Measurements from ENCODE around the gene RANBP3.

The RANBP3 gene

DNA sequence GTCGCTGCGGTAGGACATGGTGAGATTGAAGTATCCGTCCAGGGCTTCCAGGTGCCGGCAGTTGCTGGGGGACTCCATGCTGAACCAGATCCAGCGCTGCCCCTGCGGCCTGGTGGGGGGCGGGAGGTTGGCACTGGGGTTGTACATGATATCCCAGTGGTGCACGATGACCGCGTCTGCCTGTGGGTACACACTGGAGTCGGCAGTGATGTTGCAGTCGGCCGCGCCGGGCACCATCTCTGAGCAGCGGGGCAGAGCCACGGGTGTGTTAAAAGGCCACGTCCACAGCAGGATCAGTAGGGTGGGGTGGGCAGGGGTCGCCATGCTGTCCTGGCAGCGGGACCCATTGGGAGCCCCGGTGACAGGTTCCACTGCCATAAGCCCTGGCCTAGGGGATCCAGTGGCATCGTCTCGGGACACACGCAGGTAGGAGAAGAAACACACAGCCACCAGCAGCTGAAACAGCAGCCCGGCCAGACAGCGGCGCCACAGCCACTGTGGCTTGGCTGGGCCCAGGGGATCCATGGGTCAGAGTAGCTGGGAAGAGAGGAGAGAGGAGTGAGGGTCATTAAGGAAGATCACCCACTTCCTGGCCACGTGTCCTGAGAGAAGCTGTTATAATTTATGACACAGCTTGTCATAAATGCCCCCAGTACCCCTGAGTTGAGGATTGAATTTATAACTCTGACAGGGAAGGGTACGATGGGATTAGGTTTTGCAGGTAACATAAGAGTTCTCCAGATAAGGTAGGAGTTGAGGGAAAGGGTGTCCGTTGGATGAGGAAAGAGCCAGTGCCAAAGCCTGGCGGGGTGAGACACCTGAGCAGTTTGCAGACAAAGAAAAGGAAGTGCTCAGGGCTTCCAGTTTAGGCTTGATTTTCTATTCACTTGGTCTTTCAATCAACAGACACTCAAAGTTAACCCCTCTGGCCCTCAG, 110.5 kb downstream of the RANBP3 start:
- Histone ChIP-seq H3K27me3 (ENCODE audit: control insufficient read depth, insufficient read depth, low read length, poor library complexity, severe bottlenecking) (no peaks in the 10 kb centered on the region), H3K9me3 (ENCODE audit: control insufficient read depth, low read length) (no peaks in the 10 kb centered on the region), H3K36me3 (ENCODE audit: control insufficient read depth, insufficient read depth, low read length) (no peaks in the 10 kb centered on the region), H3K4me3 (ENCODE audit: insufficient read depth, low read depth, low read length) (no peak overlapping the region), H3K27ac (ENCODE audit: insufficient read depth, low read depth, low read length, poor library complexity, severe bottlenecking) (no peak overlapping the region), H3K4me1 (ENCODE audit: control insufficient read depth, insufficient read depth, low read length) (no peaks in the 10 kb centered on the region)
- 89% methylated on average over 31 of the region's 31 CpGs for WGBS, 2 experiments

Data from ectodermal cell (in vitro differentiated cells).